ENCODE measurements around the gene KIRREL2. TPM values are rescaled to one million over a fixed set of nuclear protein-coding genes. Genes with fewer than 3 reads are reported as not detected.

The KIRREL2 gene
- total and polyA plus RNA-seq, 9 of the 15 experiments (the other 6 are each of a cell fraction or from before 2014, with no cell fraction given): 0.01 to 0.12 (median 0.09) TPM; not detected in 4

DNA sequence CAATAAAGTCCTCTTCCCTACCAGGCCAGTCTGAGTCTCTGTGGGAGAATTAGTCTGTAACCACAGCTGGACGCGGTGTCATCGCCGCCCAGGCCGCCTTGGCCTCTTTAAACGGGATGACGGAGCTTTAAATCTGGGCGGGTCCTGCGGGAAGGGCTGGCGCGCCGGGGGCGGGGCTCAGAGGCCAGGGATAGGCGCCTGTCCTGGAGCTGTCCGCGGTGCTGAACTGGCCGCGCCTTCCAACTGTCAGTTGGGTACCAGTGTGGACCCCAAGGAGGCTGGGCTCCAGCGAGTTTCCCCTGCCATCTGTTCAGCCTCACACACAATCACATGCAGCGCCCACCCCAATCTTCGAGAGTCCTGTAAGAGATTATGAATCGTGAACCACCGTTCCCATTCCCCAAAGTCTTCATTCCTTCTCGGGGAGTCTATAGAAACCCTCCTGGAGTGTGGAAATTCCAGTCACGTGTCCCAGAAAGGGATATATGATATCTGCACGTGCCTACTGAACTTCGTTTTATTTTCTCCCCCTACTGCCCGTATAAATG lies 23.1 kb downstream of the KIRREL2 start (continued):
- TF ChIP-seq XRCC3 (IDR thresholded peaks at IDR 0.05) (no peak), IRF2 (CRISPR knock-in tag; IDR thresholded peaks at IDR 0.05) (no peak), ATF7 (IDR thresholded peaks at IDR 0.05) (peak; percentile 73; the same call in 1 of the 2 replicates), WHSC1 (IDR thresholded peaks at IDR 0.05; ENCODE audit: low read length) (no peak), NELFE (IDR thresholded peaks at IDR 0.05; ENCODE audit: insufficient read depth, insufficient read length) (no peak), SMAD4 (CRISPR knock-in tag; conservative IDR thresholded peaks at IDR 0.05) (peak; percentile 91), RBBP5 (IDR thresholded peaks at IDR 0.05; ENCODE audit: borderline replicate concordance, insufficient read depth, low read length, poor library complexity, severe bottlenecking) (no peak), KLF10 (CRISPR knock-in tag; IDR thresholded peaks at IDR 0.05) (no peak), FOXP1 (CRISPR knock-in tag; IDR thresholded peaks at IDR 0.05) (peak; percentile 94), SAP30 (IDR thresholded peaks at IDR 0.05; ENCODE audit: borderline replicate concordance, insufficient read depth, low read depth, low read length, poor library complexity, severe bottlenecking) (peak; percentile 84), GTF2A2 (tag; IDR thresholded peaks at IDR 0.05) (no peak), KLF1 (tag; IDR thresholded peaks at IDR 0.05) (peak; percentile 54; the same call in 1 of the 2 replicates), TBP (optimal IDR thresholded peaks at IDR 0.05; ENCODE audit: low read depth, low read length) (no peak)
- TF ChIP-seq, protein P1, sequence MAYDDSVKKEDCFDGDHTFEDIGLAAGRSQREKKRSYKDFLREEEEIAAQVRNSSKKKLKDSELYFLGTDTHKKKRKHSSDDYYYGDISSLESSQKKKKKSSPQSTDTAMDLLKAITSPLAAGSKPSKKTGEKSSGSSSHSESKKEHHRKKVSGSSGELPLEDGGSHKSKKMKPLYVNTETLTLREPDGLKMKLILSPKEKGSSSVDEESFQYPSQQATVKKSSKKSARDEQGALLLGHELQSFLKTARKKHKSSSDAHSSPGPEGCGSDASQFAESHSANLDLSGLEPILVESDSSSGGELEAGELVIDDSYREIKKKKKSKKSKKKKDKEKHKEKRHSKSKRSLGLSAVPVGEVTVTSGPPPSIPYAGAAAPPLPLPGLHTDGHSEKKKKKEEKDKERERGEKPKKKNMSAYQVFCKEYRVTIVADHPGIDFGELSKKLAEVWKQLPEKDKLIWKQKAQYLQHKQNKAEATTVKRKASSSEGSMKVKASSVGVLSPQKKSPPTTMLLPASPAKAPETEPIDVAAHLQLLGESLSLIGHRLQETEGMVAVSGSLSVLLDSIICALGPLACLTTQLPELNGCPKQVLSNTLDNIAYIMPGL (CRISPR knock-in tag; IDR thresholded peaks at IDR 0.05): peak; percentile 75; the same call in 1 of the 2 replicates
- TF ChIP-seq, protein P2, sequence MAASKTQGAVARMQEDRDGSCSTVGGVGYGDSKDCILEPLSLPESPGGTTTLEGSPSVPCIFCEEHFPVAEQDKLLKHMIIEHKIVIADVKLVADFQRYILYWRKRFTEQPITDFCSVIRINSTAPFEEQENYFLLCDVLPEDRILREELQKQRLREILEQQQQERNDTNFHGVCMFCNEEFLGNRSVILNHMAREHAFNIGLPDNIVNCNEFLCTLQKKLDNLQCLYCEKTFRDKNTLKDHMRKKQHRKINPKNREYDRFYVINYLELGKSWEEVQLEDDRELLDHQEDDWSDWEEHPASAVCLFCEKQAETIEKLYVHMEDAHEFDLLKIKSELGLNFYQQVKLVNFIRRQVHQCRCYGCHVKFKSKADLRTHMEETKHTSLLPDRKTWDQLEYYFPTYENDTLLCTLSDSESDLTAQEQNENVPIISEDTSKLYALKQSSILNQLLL (CRISPR knock-in tag; IDR thresholded peaks at IDR 0.05; ENCODE audit: borderline replicate concordance): no peak
- TF ChIP-seq, protein P3, sequence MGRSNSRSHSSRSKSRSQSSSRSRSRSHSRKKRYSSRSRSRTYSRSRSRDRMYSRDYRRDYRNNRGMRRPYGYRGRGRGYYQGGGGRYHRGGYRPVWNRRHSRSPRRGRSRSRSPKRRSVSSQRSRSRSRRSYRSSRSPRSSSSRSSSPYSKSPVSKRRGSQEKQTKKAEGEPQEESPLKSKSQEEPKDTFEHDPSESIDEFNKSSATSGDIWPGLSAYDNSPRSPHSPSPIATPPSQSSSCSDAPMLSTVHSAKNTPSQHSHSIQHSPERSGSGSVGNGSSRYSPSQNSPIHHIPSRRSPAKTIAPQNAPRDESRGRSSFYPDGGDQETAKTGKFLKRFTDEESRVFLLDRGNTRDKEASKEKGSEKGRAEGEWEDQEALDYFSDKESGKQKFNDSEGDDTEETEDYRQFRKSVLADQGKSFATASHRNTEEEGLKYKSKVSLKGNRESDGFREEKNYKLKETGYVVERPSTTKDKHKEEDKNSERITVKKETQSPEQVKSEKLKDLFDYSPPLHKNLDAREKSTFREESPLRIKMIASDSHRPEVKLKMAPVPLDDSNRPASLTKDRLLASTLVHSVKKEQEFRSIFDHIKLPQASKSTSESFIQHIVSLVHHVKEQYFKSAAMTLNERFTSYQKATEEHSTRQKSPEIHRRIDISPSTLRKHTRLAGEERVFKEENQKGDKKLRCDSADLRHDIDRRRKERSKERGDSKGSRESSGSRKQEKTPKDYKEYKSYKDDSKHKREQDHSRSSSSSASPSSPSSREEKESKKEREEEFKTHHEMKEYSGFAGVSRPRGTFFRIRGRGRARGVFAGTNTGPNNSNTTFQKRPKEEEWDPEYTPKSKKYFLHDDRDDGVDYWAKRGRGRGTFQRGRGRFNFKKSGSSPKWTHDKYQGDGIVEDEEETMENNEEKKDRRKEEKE (IDR thresholded peaks at IDR 0.05; ENCODE audit: borderline replicate concordance in 1 of 2, control insufficient read depth in 1 of 2, low read depth in 2 of 2, low read length in 1 of 2): no peak
